ENCODE measurements around the gene NOTUM.
"Not testable (repeated sequence)": the region's sequence is repeated elsewhere in the genome, so short reads cannot be mapped to it uniquely, and the experiment has no call there.

Gene NOTUM

DNA sequence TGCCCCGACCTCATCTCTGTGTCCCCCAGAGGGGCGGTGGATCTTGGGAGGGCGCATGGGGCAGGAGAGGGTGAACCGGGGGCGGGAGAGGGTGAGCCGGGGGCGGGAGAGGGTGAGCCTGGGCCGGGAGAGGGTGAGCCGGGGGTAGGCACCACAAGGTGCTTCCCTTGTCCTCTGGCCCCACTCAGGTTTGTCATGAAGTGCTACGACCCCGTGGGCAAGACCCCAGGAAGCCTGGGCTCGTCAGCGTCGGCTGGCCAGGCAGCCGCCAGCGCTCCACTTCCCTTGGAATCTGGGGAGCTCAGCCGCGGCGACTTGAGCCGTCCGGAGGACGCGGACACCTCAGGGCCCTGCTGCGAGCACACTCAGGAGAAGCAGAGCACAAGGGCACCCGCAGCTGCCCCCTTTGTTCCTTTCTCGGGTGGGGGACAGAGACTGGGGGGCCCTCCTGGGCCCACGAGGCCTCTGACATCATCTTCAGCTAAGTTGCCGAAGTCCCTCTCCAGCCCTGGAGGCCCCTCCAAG is 35.3 kb upstream of the NOTUM start:
- no peak for DNase-seq

DNA sequence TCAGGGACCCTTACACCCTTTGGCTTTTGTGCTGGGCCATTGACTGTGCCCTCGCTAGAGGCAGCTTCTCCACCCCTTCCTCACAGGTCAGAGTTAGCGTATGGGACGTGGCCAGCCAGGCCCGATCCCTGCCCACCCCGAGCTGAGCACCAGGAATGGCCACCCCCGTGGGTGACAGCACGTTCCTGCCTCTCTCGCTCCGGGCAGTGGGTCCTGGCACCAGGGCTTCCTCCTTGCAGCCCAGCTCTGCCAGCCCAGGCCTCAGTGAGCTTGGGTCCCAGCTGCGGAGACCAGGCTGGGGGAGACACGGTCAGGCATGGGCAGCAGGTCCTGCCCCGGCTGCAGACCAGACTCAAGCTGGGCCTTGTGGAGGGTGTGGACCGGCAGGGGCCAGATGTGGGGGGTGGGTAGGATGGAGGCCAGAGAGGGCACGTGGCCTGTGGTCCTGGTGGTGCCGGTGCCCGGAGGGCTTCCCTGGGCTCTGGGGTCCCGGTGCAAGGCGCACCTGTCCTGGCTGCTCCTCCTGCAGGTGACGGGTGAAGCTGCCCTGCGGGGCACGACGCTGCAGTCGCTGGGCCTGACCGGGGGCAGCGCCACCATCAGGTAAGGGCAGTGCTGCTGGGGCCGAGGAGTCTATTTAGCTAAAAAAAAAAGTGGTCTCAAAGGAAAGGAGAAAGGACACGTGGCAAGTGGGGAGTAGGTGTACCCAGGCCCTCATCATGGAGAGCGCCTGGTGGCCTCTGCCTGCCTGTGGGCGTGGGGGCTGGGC is 34.7 kb upstream of the NOTUM start:
- no peak for DNase-seq

GRCh38 chr17:81994593-81995462 is 33.8 kb upstream of the NOTUM start:
- DNase-seq: no peak

- no peak for DNase-seq
Observed at GRCh38 chr17:81993729-81994592, 33.0 kb upstream of the NOTUM start.

DNA sequence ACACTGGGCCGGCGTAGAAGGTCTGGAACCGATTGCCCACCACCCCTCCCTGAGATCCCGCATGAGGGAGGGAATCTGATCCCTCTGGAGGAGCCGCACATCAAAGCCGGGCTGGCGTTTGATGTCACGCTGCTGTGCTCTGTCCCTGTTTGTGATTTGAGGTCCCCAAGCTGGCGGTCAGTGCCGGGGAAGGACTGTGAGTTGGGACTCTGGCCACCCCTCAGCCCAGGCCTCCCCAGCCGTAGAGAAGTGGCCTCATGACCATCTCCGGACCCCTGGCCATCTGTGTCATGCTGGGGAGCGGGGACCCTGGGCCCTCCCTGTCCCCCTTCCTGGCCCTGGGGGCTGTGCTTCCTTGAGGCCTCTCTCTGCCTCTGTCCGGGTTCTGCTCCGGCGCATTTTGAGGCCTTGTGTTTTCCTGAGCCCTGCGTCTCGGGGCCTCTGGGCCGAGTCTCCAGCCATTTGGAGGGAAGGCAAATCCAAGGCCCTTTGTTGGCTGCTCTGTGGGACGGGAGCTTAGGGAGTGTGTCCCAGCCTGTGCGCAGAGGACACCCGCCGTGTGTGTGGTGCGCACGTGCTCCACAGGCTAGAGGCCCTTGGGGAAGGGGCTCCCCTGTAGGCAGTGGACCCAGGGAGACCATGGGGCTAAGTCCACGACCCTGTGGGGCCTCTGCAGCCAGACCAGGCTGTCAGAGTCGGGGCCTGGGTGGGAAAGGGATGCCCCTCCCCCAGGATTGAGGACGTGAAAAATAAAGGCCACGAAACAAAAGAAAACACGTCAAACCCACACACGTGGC is 31.5 kb upstream of the NOTUM start:
- DNase-seq: no peak

- no peak for DNase-seq
Observed at GRCh38 chr17:81991684-81992305, 30.8 kb upstream of the NOTUM start.

DNA sequence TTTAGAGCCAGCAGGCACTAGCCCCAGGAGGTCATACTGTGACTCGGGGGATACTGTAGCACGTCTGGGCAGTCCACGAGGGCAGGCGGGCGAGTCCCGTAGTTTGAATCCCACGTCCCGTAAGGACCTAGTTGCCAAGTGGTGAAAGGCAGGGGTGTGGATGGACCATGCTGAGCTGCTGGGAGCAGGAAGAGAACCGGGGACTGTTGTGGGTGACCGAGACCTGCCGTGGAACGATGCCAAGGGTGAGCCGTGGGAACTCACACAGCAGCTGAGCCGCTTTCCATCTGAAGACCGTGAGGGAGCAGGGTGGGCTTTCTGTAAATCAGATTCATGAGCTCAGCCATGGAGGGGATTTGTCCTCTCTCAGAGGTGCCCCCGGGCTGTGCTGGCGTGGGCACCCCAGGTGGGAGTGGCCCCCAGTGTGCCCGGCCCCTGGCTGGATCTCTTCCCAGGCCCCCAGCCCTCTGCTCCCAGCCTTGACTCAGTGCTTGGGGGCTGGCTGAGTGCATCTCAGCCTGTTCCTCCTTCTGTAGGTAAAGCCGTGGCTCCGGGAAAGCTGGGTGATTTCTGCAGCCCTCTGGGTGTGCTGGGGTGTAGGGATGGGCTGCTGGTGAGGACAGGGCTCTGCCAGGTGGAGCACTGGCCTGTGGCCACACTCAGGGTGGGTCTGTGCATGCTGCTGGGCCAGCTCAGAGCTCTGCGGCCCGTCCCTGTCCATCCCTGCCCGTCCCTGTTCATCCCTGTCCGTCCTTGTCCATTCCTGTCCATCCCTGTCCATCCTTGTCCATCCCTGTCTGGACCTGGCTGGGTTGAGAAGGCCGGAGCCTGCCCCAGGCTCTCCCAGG is 30.1 kb upstream of the NOTUM start:
- DNase-seq: no peak

DNA sequence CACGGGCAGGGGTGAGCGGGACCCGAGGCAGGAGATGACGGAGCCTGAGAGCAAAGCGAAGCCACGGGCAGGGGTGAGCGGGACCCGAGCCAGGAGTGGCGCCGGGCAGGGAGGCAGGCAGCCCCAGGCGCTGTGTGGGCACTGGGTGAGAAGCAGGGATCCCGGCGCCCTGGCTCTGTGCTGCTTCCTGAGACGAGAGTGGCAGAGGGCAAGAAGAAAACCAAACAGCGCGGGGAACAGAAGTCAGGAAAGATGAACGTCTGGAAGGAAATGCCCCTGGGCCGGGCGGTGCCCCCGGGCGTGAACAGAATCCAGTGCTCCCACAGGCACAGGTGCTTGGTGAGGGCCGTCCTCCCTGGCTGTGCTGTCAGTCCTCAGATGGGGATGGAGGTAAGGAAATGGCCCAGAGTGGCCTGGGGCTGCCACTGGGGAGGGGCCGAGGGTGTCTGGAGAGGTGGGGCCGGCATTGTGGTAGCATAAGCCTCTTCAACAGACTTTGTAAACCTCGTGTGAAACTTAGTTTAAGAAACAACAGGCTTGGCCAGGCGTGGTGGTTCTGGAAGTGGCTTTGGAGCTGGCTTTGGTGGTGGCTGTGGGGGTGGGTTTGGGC is 26.3 kb upstream of the NOTUM start:
- DNase-seq: no peak

GRCh38 chr17:81986606-81987005 is 25.6 kb upstream of the NOTUM start:
- DNase-seq: no peak

DNA sequence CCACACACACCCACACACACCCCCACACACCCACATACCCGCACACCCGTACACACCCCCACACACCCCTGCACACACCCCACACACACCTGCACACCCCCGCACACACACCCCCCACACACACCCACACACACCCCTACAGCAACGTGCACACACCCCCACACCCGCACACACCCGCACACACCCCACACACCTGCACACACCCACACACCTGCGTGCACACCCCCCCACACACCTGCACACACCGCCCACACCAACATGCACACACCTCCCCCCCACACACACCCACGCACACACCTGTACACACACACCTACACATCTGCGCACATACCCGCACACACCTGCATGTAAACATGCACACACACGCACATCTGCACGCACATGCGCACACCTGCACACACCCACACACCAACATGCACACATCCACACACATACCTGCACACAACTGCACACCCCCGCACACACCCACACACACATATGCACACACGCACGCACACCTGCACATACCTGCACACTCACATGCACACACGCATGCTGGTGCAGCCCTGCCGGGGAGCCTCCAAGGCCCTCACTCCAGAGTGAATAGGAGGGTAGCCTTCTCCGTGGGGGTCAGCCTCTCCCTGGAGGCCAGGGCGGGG is 23.9 kb upstream of the NOTUM start:
- DNase-seq: no peak

DNA sequence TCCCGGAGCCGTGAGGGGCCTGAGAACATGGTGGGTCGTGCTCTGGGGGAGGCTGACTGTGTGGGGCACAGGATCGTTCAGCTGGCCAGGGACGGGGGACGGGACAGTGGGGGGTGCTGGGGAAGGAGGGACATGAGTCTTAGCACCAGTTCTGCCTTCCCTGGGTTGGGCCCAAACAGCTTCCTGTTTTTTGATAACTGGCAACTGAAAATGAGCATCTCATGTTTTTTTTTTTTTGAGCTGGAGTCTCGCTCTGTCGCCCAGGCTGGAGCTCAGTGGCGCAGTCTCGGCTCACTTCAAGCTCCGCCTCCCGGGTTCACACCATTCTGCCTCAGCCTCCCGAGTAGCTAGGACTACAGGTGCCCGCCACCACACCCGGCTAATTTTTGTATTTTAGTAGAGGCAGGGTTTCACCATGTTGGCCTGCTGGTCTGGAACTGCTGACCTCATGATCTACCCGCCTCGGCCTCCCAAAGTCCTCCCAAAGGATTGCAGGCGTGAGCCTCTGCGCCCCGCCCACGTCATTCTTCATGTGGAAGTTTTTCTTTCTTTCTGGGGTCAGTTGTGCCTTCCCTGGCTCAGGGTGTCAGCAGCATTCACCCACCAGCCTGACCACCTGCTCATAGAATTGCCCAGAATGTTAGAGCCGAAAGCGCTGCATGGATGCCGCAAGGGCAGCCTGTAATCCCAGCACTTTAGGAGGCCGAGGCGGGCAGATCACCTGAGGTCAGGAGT is 22.8 kb upstream of the NOTUM start:
- no peak for DNase-seq

GRCh38 chr17:81983011-81983638 is 22.1 kb upstream of the NOTUM start:
- no peak for DNase-seq

GRCh38 chr17:81981511-81981910 is 20.5 kb upstream of the NOTUM start:
- DNase-seq: not testable (repeated sequence)

GRCh38 chr17:81980707-81981343 is 19.8 kb upstream of the NOTUM start:
- no peak for DNase-seq

- DNase-seq: no peak
Observed at GRCh38 chr17:81980122-81980521, 19.1 kb upstream of the NOTUM start.

DNA sequence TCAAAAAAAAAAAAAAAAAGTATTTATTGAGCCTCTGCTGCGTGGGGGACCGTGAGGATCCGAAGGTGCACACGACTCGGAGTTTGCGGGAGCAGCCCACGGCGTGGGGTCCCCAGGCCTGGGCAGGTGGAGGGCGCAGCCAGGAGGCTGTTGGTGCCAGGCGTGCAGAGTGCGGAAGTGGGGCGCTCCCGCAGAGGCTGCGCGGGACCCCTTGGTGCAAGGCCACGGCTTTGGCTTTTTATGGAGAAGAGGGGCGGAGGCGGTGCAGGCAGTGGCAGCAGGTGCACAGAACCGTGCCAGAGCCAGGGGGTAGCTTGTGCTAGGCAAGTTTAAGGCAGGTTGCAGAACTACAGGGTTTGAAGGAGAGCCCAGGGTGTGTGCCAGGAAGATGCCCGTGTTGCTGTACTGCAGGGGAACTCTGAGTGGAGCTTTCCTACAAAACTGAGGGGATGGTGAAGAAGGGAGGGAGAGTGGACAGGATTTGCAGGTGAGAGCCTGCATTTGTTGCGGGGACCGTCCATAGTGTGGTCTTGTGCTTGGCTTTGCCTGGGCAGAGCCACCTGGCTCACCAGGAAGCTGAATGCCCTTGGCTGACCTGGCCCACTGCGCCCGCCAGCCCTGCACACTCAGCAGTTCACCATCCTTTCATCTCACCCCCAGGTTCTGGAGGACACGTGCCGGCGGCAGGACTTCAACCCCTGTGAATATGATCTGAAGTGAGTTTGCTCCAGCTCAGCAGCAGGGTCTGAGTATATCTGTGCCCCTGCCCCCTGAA is 17.7 kb upstream of the NOTUM start:
- DNase-seq: no peak

DNA sequence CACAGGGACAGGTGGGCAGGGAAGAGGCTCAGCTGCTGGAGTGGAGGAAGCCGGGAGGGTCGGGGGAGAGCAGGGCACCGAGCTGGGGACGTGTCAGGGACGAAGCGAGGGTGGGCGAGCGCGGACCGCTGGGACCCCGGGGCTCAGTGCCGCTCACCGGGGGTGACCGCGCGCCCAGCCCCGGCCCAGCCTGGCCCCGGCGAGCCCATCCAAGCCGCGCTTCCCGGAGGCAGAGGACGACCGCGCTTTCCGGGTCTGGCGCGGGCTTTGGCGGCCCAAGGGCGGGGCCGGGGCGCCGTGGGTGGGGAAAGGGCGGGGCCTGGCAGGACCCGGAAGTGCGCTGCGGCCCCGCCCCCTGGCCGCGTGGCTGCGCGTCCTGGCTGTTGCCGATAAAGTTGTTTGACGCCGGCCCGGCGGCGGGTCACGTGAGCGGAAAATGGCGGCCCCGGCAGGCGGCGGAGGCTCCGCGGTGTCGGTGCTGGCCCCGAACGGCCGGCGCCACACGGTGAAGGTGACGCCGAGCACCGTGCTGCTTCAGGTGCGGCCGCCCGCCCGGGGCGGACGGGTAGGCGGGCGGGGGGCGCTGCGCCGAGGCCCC is 16.3 kb upstream of the NOTUM start, which contains the start of gene ASPSCR1:
ASPSCR1 (plus strand) TSS at position 419 of the 598 bp plus-strand sequence; CDS start at position 437, 18 bp downstream.
- peak; percentile 96 for DNase-seq
